Upper lobe of left lung (tissue), 4 donors: ENCODE measurements around the gene FBLN2.

Source experiments
- CTCF ChIP-seq, 6 experiments: fragments of 450-650 bp in 4 of 6; fragments of 200-600 bp in 2 of 6; sonication (generic) in 2 of 6; IDR thresholded peaks; one replicate each; pipeline ENCODE4 v1.5.1; 2016 to 2019; ENCODE audit warnings: antibody characterized with exemption in 6 of 6
- EP300 ChIP-seq, 4 donors: sonication (generic); formaldehyde crosslinking; IDR thresholded peaks; one replicate each; pipeline ENCODE4 v1.5.1; 2017; ENCODE audit warnings: antibody characterized with exemption in 4 of 4, control low read depth in 2 of 4
- POLR2A ChIP-seq, 4 donors: fragments of 450-650 bp; IDR thresholded peaks; one replicate each; pipeline ENCODE4 v1.5.1; 2016 to 2017; ENCODE audit warnings: antibody characterized with exemption in 4 of 4, mild to moderate bottlenecking in 2 of 4
- POLR2AphosphoS5 ChIP-seq, 2 donors: sonication (generic); formaldehyde crosslinking; IDR thresholded peaks; one replicate each; pipeline ENCODE4 v1.5.1; 2017; ENCODE audit warnings: antibody characterized with exemption in 2 of 2

- TF ChIP-seq CTCF (IDR thresholded peaks at IDR 0.05) (no peak), POLR2AphosphoS5 (IDR thresholded peaks at IDR 0.05) (no peak), EP300 (IDR thresholded peaks at IDR 0.05) (no peak), POLR2A (IDR thresholded peaks at IDR 0.05) (no peak)
These were observed 80.1 kb downstream of the FBLN2 start for GRCh38 chr3:13628841-13629551.
